Endometrium (tissue), 2 donors: ENCODE results near the gene MAL.

Source experiments
- FAIRE-seq: peaks from 2 replicates; lab custom pipeline; 2012; peaks lifted over from hg19 to GRCh38; lab: Jason Lieb, UNC
- donor health status: control.
- donor health status: control.

The MAL gene

DNA sequence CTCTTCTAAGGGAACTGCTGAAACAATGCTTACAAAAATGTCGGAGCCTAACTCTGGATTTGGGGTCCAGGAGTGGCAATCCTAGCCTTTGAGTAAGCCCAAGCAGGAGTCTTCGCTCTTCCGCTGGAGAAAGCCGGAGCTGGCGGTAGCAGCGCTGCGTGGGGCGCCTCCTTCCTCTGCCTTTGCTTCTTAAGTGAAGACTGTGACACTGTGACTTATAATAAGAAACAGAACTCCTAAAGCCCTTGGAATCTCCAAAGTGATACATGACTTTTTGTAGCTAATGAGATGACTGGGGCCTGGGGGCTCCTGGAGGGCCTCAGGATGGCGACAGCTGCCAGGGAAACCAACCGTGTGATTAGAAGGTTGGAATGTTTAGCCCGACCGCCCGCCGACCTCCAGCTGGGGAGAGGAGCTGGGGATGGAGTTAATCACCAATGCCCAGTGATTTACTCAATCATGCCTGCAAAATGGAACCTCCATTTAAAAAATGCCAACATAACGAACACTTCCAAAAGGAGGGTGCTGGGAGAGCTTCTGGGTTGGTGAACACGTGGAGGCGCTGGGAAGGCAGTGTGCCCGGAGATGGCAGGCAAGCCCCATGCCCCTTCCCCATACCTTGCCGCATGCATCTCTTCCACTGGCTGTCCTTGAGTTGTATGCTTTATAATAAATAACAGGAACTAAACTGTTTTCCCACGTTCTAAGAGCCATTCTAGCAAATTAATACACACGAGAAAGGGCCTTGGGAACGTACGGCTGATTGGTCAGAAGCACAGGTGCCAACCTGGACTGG, 29.0 kb upstream of the MAL start:
- FAIRE-seq = no peak

DNA sequence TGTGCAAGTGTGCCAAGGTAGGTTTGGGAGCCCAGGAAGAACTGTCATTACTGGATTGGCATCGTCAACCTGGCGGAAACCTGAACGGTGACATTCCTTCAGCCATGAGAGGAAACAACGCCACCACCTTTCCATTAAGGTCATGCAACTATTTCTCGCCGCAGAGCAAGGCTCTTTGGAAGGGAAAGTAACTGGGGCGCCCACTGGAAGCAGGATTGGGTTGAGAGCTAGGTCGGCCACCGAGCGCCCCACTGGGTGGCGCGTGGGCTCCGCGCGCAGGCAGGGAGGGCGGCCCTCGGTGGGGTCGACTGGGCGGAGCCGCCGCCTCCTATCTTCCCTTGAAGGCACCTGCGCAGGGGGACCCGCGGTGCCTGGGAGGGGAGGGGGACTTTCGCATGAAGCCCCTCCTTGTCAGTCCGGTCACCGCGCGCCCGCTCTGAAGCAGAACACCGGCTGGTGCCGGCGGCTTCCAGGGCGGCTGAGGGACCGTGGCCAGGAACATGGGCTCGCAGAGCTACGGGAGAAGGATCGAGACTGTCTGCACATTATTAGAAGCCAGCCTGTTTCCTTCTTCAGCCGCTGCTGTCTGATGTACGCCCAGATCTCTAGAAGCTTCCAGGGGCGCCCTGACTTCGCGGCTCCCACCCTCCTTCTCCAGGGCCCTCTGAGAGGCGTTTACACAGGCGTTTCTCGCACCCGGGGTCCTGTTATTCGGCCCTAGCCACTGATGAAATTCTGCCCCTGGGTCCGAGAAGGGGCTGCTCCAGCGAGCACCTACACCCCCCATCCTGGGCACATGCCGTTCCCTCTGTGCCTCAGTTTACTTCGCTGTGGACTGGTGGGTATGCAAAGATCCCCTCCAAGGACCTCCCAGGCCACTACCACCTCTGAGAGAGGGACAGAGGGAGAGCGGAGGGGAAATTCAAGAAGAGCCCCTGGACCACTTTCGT, 27.3 kb upstream of the MAL start:
- FAIRE-seq = no peak

DNA sequence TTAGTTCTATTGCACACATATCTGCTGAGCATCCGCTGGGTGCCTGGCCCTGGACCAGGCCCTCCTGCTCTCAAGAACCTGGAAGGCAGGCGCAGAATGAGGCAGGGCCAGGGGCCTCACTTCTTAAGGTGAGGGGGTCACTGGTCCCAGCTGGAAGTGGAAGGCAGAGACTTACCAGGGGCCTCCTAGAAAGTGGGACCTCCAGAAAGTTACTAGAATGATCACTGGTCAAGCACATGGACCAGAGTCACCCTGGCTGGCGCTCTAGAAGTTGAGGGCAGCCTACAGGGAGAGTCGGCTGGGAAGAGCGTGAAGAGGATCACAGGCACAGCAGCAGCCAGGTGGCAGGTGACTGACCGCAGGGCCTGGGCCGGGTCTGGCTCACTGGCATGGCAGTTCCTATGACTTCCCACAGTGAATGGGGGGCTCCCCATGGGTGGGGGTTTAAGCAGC, 26.1 kb upstream of the MAL start:
- no peak for FAIRE-seq

DNA sequence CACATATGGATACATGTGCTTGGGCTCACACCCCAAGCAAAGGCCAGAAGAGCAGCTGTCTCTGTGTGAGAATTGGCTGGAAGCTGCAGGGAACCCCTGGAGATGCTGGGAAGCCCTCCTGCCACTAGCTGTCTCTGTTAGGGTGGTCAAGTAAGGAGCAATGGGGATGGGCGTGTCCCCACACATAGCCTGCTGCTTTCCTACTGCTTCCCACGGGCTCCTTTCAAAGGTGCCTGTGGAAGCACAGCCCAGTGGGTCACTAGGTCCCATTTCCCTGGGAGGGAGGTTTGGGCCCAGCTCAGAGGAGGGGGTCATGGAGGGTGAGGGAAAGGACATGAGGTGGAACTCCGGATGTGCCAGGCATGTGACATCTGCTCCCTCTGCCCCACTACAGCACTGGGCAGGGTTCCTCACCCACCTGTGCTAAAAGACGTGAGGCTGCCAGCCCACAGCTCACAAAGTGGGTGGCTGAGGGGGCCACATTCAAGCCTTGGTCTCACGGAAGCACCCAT, 24.4 kb upstream of the MAL start:
- no peak for FAIRE-seq

DNA sequence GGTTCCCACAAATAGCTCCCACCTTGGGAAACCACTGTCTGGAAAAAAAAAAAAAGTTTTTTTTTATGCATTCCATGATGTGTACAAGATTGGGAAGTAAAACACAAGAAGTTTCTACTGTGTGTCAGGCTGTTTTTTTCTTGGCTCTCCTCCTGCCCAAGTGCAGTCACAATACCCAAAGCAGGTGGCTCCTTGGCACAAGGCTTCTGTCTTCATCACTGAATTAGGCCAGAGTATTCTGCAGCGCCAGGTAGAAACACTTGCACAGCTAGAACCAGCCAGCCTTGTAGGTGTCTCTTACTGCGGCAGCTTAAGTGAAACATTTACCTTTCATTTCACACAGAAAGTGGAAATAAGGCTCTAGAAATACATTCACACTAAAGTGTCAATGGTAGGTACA, 23.8 kb upstream of the MAL start:
- no peak for FAIRE-seq

DNA sequence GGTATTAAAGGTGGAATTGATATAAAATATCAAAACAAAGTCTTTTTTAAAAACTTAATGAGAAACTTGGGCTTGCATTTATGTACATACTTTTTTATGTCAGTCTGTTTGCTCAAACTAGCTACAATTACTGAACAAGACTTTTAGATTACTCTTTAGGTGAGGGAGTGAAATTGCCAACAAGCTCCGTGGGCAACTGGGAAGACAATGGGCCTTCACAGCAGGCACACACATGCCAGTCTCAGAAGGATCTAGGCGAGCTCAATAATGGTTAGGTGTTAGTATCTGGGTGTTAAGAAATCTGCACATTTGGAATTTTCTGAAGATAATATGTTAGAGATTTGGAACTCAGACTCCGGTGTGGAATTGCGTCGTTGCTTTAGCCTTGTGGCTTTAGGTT, 23.0 kb upstream of the MAL start:
- no peak for FAIRE-seq

DNA sequence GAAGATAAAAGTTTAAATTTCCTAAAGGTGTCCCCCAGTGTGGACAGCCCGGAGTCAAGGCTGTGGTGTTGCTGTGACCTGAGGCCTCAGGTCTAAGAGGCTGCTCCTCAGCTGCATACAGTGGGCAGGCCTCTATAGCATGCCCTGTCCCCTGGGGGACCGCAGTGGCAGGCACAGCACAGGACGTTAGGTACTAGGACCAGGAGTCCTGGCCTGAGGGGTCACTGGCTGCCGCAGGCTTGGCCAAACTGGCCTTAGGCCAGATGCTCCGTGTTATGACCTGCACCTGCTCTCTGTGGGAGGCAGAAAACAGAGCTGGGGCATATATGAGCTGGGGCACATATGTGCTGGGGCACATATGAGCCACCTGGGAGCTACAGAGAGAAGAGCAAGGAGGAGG, 21.2 kb upstream of the MAL start:
- no peak for FAIRE-seq

DNA sequence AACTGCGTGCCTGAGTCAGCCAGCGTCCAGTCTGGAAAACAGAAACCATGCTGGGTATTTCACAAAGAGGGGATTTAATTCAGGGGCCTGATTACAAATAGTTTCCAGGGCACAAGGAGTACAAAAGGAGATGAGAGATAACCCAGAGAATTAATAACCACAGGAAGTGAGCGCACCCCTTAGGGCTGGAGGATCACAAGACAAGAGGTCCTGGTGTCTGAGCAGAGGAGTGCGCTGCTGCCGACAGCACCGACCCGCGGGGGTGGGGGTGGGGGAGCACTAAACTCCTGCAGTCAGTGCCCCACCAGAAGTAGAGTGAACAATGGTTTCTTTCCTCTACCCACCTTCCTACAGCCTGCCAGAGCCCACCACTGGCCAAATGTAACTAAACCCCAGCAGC, 20.8 kb upstream of the MAL start:
- FAIRE-seq = no peak

DNA sequence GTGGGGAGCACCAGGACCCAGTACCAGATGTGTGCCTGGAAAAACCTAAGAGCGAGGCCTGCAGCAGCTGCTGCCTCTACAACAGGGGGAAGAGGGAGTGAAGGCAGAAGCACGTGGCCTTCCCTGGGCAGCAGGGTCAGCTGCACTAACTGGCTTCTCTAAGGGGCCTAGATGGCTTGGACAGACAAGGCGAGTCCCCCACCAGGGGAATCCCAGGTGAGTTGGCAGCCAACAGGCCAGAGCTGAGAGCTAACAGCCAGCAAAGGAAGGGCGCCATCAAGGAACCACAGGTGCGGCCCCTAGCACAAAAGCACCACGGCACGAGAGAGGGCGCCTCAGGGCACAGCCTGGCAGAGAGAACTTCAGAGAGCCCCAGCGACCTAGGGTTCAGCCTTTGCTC, 19.8 kb upstream of the MAL start:
- FAIRE-seq = no peak

DNA sequence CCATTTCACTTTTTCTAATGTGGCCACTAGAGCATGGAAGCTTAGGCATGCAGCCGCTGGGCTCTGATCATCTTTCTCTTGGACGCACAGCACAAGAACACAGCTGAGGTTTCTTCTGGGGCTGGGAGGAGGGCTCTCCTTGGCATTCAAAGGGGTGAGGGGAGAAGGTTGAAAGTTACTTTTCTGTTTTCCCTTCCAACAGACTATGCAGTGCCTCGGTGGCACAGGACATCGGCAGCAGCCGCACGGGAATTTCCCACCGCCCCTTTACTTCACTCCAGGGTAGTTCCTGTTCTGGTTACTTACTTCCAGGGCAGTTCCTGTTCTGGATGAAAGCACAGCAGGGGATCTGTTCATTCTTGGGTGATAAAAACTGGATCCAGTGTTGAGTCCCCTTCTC, 18.9 kb upstream of the MAL start:
- no peak for FAIRE-seq

DNA sequence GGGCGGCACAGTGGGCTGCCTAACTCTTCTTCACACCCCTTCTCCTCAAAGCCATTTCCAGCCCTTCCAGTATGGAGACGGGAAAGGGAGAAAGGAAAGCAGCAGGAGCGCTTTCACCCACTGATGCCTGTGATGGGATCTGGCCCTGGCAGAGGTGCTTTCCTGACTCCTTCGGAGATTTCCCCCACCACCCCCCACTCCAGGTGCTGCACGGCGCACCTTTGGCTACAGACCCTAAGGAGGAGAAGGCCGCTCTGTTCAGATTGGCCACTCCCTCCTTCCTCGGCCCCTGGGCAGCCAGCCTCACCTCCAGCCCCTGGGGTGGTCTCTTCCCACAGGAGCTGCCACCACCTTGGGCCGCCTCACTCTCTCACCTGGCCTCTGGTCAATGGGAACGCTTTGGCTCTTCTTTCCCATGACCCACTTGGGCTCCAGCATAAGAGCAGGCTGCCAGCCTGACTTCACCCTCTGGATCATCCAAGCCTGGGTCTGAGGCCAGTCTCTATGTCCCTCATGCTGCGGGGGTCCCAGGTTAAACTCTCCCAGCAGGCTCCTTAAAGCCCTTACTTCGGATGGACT, 18.4 kb upstream of the MAL start:
- no peak for FAIRE-seq

DNA sequence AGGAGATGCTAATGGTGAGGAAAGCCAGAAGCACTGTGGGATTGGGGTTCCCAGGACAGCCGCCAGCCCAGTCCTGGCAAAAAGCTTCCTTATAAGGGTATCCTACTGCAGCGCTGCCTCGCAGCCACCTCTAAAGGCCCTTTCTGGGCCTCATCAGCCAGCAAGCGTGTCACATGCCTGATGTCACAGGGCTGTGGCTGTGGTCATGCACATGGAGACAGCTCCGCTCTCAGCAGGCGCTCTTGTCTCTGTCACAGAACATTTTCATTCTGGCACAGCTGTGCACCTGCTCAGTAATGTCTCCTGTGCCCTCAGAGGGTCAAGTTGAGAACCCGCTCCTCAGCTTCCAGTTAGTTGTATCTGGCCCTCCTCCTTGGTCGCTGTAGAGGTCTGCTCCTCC, 17.7 kb upstream of the MAL start:
- no peak for FAIRE-seq

DNA sequence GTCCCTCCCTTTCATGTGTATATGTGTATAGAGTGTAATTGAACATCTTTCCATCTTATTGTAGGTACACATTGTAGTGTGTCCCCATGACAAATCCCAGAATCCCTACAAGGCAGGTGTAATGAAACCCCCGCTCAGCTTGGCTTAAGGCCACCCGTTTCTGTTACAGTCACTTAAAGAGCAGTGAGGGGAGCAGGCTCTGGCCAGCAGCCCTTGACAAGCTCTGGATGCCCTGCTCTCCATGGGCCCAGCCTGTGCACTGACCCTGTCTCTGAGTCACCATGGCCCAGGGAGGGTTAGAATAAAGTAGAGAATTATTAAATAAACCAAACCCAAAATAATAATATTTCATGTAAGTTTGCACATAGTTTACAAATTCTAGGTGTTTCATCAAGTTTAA, 17.2 kb upstream of the MAL start:
- no peak for FAIRE-seq

DNA sequence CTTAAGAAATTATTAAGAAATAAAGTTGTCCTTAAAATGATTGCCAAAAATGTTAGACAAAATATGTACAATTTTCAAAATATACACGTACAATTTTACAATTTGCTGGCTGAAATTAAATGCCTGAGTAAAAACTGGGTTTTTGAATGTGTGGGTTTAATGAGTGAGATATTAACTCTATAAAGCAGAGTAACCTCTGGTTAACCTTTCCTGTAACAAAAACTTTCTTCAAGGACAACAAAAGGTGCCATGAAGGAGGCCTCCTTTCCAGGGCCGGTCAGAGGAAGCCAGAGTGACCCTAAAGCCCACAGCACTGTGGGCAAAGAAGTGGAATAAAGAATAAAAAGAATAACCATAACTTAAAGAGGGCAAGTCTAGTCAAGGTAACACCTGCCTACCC, 16.5 kb upstream of the MAL start:
- FAIRE-seq = no peak

DNA sequence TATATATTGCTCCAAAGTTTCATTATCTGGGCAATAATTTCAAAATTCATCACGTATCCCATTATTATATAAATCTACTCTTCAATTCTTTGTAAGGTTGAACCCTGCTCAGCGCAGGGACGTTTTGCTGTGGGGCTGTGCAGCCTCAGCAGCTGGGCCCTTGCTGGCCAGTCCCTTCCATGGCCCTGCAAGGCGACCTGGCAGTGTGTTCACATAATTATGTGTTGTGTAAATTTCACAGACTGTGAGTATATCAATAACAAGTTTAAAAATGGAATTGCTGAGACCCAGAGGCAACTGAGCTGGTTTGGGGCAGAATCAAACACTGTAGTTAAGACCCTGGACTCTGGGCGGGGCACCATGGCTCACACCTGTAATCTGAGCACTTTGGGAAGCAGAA, 16.1 kb upstream of the MAL start:
- FAIRE-seq = no peak

DNA sequence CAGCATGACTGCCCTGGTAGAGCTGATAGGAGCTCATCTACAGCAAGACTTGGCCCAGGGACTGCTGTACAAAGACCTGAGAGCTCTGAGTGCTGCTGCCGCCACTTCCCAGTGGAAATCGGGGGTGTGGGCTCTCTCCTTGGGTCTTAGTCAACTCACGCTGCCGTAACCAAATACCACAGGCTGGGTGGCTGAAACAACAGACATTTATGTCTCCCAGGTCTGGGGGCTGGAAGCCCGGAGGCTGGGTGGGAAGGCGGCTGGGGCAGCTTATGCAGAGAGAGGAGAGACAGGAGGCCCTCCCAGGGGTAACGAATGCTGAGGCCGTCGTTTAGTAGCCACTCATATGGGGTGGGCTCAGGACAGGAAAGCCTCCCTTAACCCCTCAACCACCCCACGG, 15.4 kb upstream of the MAL start:
- FAIRE-seq = no peak

DNA sequence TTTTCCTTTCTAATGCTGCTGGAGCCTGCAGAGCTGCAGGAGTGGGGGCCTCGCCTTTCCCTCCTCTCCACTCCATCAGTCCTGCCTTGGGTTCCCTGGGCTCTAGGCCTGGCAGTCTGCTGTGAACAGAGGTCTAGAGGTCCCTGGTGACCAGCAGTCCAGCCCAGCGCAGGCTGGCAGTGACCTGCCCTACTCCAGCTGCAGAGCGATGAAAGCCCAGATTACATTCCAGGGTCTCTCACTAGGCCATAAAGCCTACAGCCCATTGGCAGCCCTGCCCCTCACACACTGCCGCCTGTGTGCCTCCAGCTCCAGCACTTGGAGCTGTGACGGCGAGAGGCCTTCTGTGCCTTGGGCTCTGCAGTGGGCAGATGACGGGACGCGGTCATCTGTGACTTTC, 14.8 kb upstream of the MAL start:
- no peak for FAIRE-seq

DNA sequence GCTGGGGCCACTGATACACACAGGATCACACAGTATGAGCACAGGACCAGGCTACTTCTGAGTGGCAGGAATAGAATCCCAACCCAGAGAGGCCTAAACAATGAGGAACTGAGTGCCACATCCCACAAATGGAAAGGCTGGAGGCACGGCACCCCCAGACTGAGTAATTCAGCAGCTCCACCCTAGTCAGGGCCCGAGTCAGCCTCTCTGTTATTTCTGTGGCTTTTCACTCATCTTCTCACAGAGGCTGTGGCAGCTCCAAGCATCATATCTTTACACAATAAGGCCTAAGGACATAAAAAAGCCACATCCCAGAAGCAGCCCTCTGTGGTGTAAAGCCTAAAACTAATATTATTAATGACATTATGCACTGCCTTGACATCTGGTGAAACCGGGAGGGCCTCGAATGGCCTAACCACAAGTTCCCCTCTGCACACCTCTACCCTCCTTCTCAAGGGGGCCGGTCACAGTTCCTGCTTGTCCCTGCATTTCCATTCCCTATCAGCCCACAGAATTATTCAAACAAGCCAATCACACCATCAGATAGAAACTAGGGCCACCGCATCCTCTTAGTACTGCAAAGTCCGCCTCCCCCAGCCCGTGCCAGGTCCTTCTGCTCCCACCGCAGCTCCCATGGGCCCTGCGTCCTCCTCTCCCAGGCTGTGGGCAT, 12.5 kb upstream of the MAL start:
- FAIRE-seq = no peak

DNA sequence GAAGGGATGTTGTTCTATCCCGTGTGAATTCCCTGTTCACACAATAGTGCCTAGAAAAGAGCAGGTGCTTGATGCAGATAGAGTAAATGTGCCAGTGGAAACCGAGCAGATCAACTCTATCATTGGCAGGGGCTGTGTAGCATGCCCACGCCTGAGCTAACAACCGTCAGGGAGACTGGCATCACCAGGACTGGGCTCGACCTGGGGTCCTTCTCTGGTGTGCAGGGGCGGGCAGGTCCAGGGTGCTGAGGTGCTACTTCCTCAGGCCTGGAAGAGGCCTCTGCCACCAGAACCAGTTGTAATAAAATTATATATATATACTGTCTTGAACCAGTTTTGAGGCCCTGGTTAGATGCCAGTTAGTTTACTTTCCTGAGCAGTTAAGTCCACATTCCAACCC, 11.8 kb upstream of the MAL start:
- no peak for FAIRE-seq

DNA sequence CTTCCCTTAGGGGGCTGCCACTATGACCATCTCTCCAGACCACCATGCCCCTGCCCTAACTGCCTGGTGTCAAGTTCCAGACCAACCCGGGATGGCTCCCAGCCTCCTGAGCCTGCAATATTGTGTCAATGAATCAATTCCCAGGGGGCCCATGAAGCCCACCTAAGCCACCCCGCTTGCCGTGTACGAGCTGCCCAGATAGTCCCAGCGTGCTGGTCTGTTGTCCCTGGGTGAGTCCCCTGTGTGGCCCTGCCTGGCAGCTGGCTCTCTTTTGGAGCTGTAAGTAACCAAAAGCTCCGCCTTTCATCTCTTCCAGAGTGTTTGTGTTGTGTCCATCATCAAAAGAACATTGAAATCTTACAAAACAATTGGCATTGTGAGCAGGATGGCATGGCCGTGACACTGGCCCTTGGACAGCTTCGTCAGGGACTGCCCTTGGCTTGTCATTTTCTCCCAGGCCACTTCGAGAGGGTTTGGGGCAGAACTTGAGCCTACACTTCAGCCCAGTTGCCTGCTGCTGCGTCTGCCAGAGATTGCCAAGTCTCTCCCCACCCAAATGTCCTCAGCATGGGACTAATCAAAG, 11.3 kb upstream of the MAL start:
- no peak for FAIRE-seq

DNA sequence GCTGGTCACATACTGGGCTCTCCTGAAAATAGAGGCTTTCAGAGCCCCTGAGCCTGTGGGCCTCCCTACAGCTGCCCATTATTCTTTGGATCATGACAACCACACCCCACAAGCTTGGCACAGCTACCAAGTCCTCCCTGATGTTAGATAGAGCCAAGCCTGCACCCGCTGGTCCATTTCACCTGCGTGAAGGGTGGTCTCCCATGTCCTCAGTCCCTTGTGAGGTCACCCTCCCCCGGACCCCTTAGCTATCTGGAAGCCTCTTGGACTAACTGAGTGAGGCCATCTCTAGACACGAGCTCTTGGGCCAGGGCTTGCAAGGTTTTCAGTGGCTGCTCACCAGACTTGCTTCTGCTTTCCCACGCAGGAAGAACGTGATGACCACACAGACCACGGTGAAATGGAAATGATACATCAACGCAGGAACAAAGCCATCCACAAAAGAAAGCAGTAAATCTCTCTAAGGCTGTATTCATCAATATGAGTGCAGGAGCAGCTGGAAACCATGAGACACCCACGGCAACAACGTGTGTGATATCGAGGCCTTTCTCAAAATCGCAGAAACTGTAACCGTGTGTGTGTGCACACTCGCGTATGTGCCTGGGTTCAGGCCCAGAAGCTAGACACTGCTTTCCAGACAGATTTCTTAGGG, 10.1 kb upstream of the MAL start:
- FAIRE-seq = no peak
